Measurements from ENCODE around the gene GPR65. TPM values are rescaled to one million over a fixed set of nuclear protein-coding genes. Genes with fewer than 3 reads are reported as not detected.

The GPR65 gene
- polyA plus RNA-seq, 6 donors from 2014 or later = 14.2 to 32.3 (median 18.8) TPM

DNA sequence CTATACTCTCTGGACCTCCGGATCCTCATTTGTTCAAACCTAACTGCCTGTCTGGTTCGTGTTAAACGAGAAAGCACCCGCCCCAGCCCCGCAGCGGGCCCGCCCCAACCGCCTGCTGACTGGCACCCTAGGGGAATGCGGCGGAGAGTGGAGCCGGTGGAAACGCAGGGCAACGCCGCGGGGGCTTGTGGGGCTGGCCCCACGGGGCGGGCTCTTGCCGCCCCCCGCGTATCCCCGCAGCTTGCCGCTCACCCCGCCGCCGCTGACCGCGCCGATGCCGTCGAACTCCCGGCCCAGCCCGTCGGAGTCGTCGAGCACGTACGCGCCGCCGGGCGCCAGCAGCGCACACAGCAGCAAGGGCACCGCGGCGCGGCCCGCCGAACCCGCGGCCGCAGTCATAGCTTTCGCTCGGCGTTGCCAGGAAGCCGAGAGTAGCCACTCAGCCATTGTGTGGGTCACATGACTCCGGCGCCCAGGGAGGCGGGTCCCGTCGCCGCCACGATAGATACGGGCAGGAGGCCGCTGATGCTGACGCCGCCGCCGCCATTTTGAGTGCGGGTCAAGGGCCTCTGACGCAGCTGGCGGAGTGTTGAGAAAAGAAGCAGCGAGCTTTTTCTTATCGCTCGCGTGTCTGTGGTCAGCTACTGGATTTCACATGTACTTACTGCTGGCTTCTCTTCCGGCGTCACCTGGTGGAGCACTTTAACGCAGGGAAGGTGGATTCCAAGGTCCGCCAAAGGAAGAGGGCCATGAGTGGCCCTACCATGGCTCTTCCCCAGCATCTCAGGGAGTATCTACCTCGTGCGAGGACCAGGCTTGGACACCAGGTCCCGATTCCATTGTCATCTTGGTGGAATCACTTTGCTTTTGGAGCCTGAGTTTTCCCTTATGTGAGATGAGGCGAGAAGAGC lies 12.0 kb upstream of the GPR65 start, which contains the start of gene GALC:
Gene GALC (minus strand): TSS at position 465 of the 911 bp plus-strand sequence. CDS start 18 bp downstream, at position 447.
- Mint-ChIP-seq H3K27ac (peak within 1 kb of the TSS; percentile 95 to 99 (median 99)), H3K4me1 (peaks cover 20 to 26% (median 23%) of the 10 kb centered on the region in 3 donors), H3K27me3 (no peaks in the 10 kb centered on the region), H3K4me3 (peak within 1 kb of the TSS; percentile 87 to 99 (median 94)), H3K36me3 (no peaks in the 10 kb centered on the region), H3K9me3 (no peaks in the 10 kb centered on the region)
- peak; percentile 93 for DNase-seq
- ATAC-seq (ENCODE audit: low read depth in 2 of 2) = peak; percentile 80 to 84

DNA sequence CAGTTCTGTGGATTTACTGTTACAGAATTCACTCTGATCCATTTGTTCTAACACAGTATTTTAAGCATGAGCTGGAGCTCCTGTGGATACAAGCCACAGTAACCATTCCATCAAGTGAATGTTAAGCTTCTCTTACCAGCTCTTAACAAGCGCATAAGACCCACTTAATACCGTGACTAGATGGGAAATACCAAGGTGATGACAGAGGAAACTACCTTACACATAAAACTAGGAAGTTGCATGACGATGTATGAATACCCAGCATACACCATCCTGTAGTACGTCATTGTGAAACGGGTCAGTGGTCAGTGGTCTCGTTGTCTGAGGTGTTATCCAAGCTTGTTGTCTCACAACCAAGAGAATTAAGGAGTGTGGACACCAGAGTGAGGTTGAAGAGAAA lies 10.0 kb upstream of the GPR65 start:
- DNase-seq (no peak), ATAC-seq (ENCODE audit: low read depth in 2 of 2) (peak in 1 of 2 donors; percentile 6)
- H3K4me3 Mint-ChIP-seq = peak overlapping the region in 5 of 8 donors; percentile 19 to 92 (median 42)
- H3K4me1 Mint-ChIP-seq = peaks cover 29 to 33% (median 31%) of the 10 kb centered on the region in 3 donors
- no peaks in the 10 kb centered on the region for H3K36me3 Mint-ChIP-seq
- H3K9me3 Mint-ChIP-seq = peaks cover 0 to 7% (median 0%) of the 10 kb centered on the region in 7 donors
- H3K27ac Mint-ChIP-seq = peak overlapping the region in 5 of 6 donors; percentile 60 to 99 (median 85)
- no peaks in the 10 kb centered on the region for H3K27me3 Mint-ChIP-seq

DNA sequence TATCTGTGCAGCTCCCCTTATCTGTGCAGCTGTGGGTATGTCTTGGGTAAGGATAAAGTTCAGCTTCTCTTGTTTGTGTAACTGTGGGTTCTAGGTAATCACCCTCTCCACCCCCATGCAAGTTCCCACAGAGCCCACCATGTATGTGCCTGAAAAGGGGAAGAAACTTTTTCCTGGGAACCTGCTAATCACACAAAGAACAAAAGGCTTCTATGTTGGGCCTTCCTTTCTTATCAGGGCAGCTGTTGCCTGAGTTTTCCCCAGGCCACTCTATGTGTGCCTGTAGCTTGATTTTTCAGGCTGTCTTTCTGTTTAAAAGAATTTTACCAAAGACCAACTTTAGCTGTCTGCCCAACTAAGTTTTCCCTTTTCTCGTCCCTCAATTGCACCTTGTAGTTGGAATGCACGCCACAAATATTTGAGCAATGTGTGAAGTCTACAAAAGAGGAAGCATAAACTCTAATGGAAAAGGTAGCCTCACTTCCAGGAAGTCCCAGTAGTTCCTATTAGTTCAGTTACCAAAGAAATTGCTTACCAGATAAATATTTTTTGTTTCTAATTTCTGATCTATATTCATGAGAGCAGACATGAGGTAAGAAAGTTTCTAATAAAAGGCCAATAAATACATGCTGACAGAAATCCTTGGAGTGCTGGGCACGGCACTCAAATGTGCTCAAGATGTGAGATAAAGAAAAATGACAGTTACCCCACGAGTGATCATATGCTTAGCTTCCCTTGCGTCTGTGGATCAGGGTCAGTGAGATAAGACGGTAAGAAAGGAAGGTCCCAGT lies 9.2 kb upstream of the GPR65 start:
- Mint-ChIP-seq H3K27ac (peak overlapping the region in 2 of 6 donors; percentile 51 to 95), H3K4me1 (peaks cover 29 to 33% (median 31%) of the 10 kb centered on the region in 3 donors), H3K36me3 (no peaks in the 10 kb centered on the region), H3K4me3 (peak overlapping the region in 3 of 8 donors; percentile 9 to 72 (median 42)), H3K27me3 (no peaks in the 10 kb centered on the region), H3K9me3 (peaks cover 0 to 7% (median 0%) of the 10 kb centered on the region in 7 donors)
- no peak for ATAC-seq (ENCODE audit: low read depth in 2 of 2)
- no peak for DNase-seq

DNA sequence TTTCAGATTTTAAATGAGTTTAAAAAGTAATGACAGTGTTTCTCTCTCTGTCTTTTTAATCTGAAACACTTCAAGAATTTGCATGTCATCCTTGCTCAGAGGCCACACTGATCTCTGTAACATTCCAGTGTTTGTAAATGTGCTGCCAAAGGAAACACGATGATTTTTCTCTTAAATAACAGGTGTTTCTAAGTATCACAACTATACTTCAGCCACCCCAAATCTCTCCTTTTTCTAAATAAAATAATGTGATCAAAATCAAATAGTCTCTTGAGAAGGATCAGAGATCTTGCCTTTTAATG lies 8.7 kb upstream of the GPR65 start:
- Mint-ChIP-seq H3K9me3 (peaks cover 0 to 7% (median 0%) of the 10 kb centered on the region in 7 donors), H3K4me3 (no peak overlapping the region), H3K27ac (peak overlapping the region in 2 of 6 donors; percentile 6 to 95), H3K27me3 (no peaks in the 10 kb centered on the region), H3K4me1 (peaks cover 28 to 33% (median 31%) of the 10 kb centered on the region in 3 donors), H3K36me3 (no peaks in the 10 kb centered on the region)
- no peak for DNase-seq
- ATAC-seq (ENCODE audit: low read depth in 2 of 2) = no peak

DNA sequence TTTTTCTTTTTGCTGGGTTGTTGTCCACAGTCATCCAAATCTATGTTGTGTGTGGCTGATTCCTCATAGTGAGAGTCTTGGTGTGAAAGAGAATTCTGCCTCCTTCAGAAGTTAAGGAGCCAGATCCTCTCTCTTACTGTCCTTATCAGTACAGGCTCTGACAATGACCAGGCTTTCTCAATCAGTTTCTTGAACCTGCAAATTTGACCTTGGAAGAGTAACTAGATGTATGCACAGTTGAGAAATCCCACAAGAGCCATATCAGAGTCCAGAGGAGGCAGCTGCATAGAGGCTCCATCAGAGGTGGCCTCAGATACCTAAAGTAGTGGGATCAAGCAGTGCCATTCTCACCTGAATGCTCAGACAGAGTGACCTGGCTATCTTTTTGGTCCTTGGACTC lies 6.5 kb upstream of the GPR65 start:
- no peak overlapping the region for H3K4me3 Mint-ChIP-seq
- H3K4me1 Mint-ChIP-seq = peaks cover 18 to 29% (median 28%) of the 10 kb centered on the region in 3 donors

DNA sequence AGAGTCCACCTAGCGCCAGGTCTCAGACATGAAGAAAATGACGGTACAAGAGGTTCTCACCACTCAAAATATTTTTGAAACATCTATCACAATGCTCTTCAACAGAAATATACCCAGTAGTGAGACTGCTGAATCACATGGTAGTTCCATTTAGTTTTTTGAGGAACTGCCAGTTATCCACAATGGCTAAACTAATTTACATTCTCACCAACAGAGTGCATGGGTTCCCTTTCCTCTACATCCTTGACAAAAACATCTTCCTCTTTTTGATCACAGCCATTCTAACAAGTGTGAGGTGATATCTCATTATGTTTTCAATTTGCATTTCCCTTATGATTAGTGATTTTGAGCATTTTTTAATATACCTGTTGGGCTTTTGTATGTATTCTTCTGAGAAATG lies 5.7 kb upstream of the GPR65 start:
- DNase-seq (peak; percentile 49), ATAC-seq (ENCODE audit: low read depth in 2 of 2) (peak; percentile 80 to 85)
- Mint-ChIP-seq H3K27ac (peak overlapping the region in 4 of 6 donors; percentile 2 to 34 (median 20)), H3K36me3 (no peaks in the 10 kb centered on the region), H3K9me3 (peaks cover 0 to 7% (median 0%) of the 10 kb centered on the region in 7 donors), H3K27me3 (no peaks in the 10 kb centered on the region), H3K4me3 (peak overlapping the region in 1 of 8 donors; percentile 1), H3K4me1 (peaks cover 18 to 33% (median 29%) of the 10 kb centered on the region in 3 donors)

More for the DNA sequence above, 6.5 kb upstream of the GPR65 start:
- DNase-seq (no peak), ATAC-seq (ENCODE audit: low read depth in 2 of 2) (no peak)
- Mint-ChIP-seq H3K27me3 (no peaks in the 10 kb centered on the region), H3K9me3 (peaks cover 0 to 7% (median 0%) of the 10 kb centered on the region in 7 donors), H3K36me3 (no peaks in the 10 kb centered on the region), H3K27ac (no peak overlapping the region)

DNA sequence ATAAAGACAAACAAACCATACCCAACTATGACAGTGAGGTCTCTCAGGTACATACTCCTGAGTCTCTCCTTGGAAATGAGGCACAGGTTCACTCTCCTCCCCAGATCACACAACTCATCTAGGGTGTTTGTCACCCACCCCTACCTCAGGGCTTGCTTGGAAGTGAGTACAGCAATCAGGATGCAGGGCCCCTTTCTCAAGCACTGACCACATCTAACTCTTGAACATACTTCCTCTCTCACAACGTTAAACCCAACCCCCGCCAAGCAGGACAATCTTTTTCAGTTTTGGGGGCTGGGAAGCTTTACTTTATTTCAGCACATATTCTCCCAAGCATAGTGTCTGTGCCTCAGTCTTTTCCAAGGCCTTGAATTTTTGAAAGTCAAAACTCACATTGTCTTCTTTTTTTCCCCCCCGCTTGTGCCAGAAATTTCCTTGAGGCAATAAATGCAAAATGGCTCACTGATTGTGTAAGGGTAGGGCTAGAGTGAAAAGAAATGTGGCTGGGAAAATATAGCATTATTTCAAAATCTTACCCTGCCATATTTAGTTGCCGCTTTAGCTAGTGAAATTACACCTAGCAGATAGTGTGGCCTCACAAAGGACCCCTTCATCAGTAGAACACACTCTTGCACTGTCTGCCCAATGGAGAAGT lies 2.4 kb upstream of the GPR65 start:
- H3K27ac Mint-ChIP-seq = peak overlapping the region in 5 of 6 donors; percentile 36 to 91 (median 80)
- no peaks in the 10 kb centered on the region for H3K27me3 Mint-ChIP-seq
- no peak for DNase-seq
- ATAC-seq (ENCODE audit: low read depth in 2 of 2) = no peak
- peaks cover 41 to 54% (median 47%) of the 10 kb centered on the region in 3 donors for H3K4me1 Mint-ChIP-seq
- peaks cover 0 to 7% (median 0%) of the 10 kb centered on the region in 7 donors for H3K9me3 Mint-ChIP-seq
- H3K4me3 Mint-ChIP-seq = no peak overlapping the region
- no peaks in the 10 kb centered on the region for H3K36me3 Mint-ChIP-seq

DNA sequence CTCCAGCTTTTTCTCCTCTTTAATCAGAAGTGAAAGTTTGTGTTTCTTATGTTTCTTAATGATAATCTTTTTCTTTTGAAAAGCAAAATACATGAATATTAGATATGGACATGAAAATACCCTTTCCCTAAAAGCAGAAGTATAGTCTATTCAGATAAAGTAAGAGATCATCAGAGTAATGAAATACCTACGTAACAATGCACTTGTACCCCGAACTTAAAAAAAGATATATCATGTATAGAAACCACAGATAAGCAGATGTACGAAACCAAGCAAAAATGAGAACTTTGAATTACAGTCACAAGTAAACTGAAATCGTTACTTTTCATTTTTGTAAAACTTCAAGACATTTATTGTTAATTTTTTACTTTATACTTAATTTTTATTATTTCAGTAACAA lies 1.5 kb upstream of the GPR65 start:
- H3K4me3 Mint-ChIP-seq = peak overlapping the region in 2 of 8 donors; percentile 40 to 76
- H3K27ac Mint-ChIP-seq = peak overlapping the region in 4 of 6 donors; percentile 80 to 91 (median 85)
- peaks cover 49 to 63% (median 56%) of the 10 kb centered on the region in 3 donors for H3K4me1 Mint-ChIP-seq

DNA sequence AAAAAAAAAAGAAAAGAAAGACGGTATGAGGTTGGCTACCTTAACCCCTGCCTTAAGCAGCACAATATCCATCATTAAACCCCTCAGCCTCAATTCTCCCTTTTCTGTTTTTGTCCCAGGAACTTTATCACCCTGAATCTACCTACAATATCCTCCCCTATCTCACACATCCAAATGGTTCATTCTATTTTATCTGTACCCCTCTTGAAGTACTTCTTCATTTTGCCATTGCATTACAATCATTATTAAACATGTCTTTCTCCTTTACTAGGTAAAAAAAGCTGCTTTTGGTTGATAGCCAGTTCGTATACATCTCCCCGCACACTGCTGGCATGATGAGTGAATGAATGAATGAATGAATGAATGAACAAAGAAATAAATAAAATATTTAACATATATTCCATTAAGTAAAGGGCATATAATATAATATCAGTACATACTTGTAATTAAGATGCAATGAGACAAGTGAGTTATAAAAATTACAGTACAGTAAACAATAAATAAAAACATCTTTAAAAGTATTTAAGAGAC lies 364 bp upstream of the GPR65 start:
- no peaks in the 10 kb centered on the region for H3K36me3 Mint-ChIP-seq
- peaks cover 51 to 65% (median 60%) of the 10 kb centered on the region in 3 donors for H3K4me1 Mint-ChIP-seq
- no peaks in the 10 kb centered on the region for H3K9me3 Mint-ChIP-seq
- peak overlapping the region; percentile 75 to 92 (median 88) for H3K4me3 Mint-ChIP-seq
- ATAC-seq (ENCODE audit: low read depth in 2 of 2) = peak in 1 of 2 donors; percentile 11
- peak overlapping the region; percentile 85 to 97 (median 96) for H3K27ac Mint-ChIP-seq
- no peaks in the 10 kb centered on the region for H3K27me3 Mint-ChIP-seq
- no peak for DNase-seq

More for the DNA sequence above, 1.5 kb upstream of the GPR65 start:
- ATAC-seq (ENCODE audit: low read depth in 2 of 2) (peak in 1 of 2 donors; percentile 24), DNase-seq (no peak)
- H3K27me3 Mint-ChIP-seq = no peaks in the 10 kb centered on the region
- H3K9me3 Mint-ChIP-seq = peaks cover 0 to 7% (median 0%) of the 10 kb centered on the region in 7 donors
- no peaks in the 10 kb centered on the region for H3K36me3 Mint-ChIP-seq

DNA sequence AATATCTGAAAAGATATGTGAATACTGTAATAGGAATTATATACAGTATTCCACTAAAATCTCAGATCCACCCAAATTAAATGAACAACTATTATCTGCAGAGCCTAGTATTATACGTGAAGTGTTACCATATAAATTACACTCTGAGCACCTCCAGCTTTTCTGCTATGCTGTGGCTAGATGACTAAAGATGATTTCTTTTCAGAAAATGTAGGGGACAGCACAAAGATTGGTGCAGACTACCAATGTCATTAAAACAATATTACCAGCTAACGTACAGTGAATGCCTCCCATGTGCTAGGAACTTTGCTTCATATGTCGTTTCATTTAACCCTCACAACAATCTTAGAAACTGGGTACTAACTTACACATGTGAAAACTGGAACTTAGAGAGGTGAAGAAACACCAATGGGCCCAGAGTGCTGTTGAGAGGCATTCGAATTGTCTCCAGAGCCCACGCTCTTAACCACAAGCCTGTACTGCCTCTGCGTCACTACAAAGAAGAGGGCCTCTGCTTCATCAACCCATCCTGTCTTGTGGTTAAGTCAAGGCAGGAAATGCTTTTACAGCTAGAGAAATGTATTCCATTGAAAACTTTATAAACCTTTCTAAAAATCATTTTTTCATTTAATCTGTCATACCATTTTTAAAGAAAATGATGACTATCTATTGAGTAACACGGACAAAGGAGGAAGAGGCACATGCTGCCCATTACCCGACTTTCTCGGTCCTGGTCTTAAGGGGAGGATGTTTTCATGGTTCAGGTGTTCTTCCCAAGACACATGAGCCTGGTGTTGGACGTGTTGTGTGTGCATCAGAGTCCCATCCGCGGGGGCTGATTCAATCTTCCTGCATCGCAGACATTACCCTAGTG lies 1.3 kb downstream of the GPR65 start:
- Mint-ChIP-seq H3K4me3 (peak overlapping the region; percentile 76 to 92 (median 88)), H3K4me1 (peaks cover 56 to 75% (median 71%) of the 10 kb centered on the region in 3 donors), H3K36me3 (peaks cover 0 to 2% of the 10 kb centered on the region in 2 donors), H3K27me3 (no peaks in the 10 kb centered on the region), H3K9me3 (no peaks in the 10 kb centered on the region), H3K27ac (peak overlapping the region; percentile 85 to 98 (median 96))
- ATAC-seq (ENCODE audit: low read depth in 2 of 2) = peak; percentile 88 to 93
- peak; percentile 77 for DNase-seq

DNA sequence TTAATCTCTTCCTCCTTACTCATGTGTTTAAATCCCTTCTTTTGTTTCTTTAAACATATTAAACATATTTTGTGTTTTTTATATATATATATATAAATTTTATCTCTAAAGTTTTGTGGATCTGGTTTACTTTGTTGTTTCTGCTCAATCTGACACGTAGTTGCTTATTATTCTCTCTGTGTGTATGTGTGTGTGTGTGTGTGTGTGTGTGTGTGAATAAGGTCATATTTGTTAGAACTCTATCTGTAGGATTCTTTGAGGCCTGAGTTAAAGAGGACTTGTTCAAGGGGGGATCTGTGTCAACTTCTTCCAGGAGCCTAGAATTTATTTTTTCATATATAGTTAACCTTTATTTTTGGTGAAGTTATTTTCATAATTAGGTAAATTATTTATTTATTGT lies 2.7 kb downstream of the GPR65 start:
- peak overlapping the region in 4 of 8 donors; percentile 54 to 90 (median 70) for H3K4me3 Mint-ChIP-seq
- peak overlapping the region in 5 of 6 donors; percentile 13 to 90 (median 84) for H3K27ac Mint-ChIP-seq
- no peaks in the 10 kb centered on the region for H3K9me3 Mint-ChIP-seq
- ATAC-seq (ENCODE audit: low read depth in 2 of 2) = no peak
- no peaks in the 10 kb centered on the region for H3K27me3 Mint-ChIP-seq
- no peak for DNase-seq
- peaks cover 57 to 72% (median 71%) of the 10 kb centered on the region in 3 donors for H3K4me1 Mint-ChIP-seq
- H3K36me3 Mint-ChIP-seq = peaks cover 0 to 7% of the 10 kb centered on the region in 2 donors
